HG03575 (cell line): ENCODE measurements around the gene SUSD4.

ENCODE experiments used
- ATAC-seq: cut with Tn5 transposase; IDR thresholded peaks from one replicate; pipeline ENCODE4 v1.9.1; 2021; ENCODE audit not compliant: unreplicated experiment, insufficient number of reproducible peaks, low FRiP score; ENCODE audit errors: extremely low read depth

The SUSD4 gene

GRCh38 chr1:223243441-223244050, 120.4 kb downstream of the SUSD4 start:
- ATAC-seq = no peak

DNA sequence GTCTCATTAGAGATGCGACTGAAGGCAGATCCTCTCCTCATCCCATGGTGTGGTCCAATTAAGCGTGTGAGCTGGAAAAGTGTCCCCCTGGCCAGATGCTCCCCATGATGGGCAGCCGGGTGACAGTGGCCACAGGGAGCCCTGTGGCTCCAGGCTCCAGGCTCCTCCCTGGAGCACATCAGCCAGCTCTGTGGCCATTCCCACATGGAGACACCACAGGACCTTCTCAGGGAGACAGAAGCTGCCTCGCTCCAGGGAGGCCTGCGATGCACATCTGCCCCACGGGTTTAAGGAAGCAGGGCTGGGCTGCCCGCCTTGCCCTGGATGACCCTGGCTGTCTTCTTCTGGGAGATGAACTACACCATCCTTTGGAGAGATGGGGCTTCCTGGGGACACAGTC, 121.0 kb downstream of the SUSD4 start:
- no peak for ATAC-seq

GRCh38 chr1:223242382-223242955, 121.5 kb downstream of the SUSD4 start:
- ATAC-seq = no peak

- no peak for ATAC-seq
Measured at GRCh38 chr1:223240122-223240521, 123.9 kb downstream of the SUSD4 start.

GRCh38 chr1:223235091-223235490, 128.9 kb downstream of the SUSD4 start:
- ATAC-seq = no peak

DNA sequence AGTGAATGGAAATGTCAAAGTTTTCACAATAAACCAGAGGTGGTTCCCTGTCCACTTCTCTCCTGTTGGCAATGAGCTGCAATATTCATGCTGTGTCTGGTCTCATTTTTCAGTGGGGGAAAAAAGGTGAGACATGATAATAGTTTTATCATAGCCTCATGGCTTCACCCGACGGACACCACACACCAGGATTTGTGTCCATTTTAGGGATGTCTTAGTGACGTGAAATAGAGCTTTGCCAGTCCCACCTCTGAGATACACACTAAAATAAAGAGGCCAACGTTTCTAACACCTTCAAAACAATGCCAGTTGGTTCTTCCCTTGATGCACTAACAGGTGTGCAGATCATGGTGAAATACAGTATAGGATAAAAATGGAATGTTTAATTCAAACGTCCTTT, 129.4 kb downstream of the SUSD4 start:
- no peak for ATAC-seq

DNA sequence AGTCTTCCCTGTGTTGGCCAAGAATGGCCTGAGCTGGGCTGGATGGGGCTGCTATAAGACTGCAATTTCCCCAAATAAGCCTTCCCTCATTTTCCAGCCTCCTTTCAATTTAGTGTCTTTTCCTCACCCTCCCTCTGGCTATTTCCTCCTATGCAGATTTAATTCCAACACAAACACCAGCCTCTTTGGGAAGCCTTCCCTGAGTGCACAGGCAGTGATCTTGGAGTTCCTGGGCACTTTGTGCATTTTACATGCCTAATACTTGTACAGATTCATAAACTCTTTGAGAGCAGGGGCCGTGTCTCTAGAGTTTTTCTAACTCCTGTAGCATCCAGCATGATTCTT, 129.8 kb downstream of the SUSD4 start:
- no peak for ATAC-seq

DNA sequence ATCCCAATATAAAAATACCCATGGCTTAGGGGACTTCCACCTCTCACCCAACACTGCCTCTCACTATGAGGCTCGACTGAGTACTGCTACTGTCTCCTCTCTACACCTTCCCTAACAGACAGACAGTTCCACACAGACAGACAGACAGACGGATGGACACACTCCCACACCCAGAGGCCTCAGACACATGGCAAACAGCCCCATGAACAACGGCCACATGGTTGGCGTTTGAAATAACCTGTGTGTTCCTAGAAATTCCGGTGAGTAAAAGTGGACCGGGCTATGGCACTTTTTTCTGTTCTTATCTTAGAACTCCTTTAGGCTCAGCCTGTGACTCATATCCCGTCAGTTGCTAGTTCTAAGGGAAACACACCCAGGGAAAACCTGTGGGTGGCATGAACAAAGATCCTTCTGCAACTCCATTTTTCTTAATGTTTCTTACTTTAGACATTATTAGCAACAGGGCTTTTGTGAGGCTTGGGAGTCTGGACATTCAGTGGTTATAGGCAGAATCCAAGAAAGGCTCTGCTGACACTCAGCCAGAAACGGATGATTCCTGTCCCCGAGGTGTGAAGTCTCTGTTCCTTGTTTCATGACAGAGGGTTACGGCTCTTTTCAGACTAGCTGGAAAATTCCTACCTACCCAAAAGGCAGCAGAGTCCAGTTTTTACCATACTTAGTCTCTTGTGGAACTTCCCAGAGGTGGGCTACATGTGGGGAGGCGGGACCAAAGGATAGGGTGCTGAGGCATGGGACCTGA, 130.4 kb downstream of the SUSD4 start:
- ATAC-seq = no peak

DNA sequence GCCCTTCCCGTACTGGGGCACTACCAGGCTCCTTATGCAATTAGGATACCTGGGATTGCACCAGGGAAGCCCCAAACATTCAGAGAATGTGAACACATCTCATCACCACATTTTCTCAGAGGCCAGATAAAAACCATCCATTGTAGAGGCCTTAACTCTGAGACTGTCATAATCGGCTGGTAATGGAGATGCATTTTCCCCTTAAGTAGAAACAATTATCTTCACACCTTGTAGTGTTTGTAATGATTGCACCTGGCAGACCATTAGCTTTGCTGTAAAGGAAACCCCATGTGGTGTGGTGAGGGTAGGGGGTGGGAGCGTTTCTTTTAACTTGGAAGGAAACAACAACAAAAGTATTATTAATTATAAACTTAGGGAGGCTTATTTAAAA, 131.0 kb downstream of the SUSD4 start:
- no peak for ATAC-seq

- no peak for ATAC-seq
Measured at GRCh38 chr1:223231581-223231980, 132.4 kb downstream of the SUSD4 start.

GRCh38 chr1:223231011-223231572, 132.9 kb downstream of the SUSD4 start:
- ATAC-seq = no peak

DNA sequence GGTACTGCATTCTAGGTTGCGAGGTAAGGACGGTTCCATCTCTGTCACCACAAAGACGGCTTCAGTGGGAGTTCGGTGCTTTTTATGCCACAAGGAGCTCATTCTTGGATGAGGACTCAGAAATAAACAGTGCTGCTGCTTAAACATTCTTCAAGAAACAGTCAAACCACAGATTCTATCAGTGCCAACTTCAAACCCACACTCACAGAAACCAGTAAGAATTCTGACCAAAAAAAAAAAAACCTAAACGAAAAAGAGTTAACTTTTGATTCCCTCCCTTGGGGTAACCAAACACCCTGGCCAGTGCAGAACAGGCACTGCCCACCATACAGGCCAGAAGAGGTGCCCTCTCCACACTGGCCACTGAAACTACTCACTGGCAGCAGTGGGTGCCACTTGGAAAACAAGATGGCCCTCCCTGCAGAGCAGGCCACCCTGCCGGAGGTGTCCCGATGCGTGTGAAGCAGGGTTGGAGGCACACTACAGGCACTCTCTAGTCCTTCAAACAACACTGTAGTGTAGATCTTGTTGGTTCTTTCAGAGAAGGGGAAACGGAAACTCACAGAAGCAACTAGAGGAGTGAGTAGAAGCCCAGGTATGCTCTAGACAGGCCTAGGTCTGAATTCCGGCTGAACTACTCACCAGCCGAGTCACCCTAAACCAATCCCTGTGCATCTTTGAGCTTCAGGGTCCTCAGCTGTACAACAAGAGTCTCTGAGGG, 133.7 kb downstream of the SUSD4 start:
- ATAC-seq = no peak

GRCh38 chr1:223229756-223230155, 134.2 kb downstream of the SUSD4 start:
- ATAC-seq = no peak

DNA sequence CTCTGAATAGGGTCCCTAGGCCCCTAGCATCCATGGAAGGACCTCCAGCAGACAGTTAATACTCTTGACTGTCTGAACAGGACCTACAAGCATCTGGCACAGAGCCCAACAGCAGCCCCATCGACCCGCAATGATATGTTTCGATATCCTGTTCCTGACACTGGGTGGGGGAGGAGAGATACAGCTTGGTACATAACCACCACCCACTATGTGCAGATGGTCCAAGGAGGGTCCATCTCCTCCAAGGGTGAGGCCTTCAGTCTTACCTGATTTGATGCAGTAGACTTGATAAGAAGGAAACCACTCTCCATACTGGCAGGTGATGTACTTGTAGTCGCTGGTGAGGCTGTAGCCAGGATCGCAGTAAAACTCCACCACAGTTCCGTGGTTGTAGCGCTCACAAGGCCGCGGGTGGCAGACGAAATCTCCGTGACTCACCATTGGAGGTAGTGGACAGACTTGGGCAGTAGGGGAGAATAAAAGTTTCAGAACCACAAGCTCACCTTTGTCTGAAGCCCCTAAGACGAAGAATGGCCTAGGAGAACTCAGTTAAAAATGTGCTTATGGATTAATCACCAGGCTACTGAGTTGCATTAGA, 134.9 kb downstream of the SUSD4 start:
- no peak for ATAC-seq

DNA sequence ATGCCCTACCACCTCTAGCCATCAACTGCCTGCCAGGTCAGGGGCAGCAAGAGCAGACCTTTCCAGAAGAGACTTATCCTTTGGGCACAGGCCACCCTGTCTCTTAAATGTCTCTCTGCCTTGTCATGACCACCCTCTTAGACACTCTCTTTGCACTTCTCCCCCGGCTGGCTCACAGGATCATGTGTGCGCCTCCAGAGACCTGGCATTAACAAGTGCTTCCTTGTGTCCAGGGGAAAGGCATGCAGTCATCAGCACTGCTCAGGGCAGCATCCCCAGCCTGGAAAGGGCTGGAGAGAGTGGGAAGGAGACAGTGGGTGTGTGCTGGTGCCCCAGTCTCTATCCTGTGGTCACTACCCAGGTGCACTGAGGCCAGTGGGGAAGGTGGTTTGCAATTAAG, 135.8 kb downstream of the SUSD4 start:
- ATAC-seq = no peak

DNA sequence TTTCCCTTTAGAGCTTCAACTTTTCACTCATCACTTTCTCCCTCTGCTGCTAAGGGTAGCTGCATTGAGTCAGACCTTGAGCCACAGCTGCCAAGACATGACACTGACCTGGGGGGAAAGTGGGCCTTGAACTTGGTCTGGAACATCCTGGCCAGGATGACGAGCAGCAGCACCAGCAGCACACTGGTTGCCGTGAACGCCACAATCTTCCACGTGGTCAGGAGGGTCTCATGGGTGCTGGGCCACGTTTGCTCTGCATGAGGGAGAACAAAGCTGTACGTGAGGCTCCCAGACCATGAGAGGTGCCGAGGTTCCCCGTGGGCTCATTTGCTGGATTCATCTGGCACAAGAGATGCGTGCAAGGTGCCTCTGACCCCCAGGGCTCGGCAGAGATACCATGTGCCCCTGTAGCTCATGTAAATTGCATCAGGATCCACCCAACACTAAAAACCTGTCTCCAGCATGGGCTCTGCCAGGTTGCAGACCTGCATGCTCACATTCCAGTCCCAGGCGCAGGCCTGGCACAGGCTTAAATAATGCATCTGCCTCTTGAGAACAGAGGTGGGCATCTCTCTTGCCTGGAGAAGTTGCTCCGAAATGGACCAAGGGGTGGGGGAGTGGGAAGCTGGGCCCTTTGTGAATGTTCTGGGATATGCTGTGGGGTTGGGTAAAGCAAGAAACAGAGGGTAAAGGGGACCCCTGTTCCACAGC, 136.3 kb downstream of the SUSD4 start:
- ATAC-seq = no peak

GRCh38 chr1:223227031-223227430, 136.9 kb downstream of the SUSD4 start:
- ATAC-seq = no peak

DNA sequence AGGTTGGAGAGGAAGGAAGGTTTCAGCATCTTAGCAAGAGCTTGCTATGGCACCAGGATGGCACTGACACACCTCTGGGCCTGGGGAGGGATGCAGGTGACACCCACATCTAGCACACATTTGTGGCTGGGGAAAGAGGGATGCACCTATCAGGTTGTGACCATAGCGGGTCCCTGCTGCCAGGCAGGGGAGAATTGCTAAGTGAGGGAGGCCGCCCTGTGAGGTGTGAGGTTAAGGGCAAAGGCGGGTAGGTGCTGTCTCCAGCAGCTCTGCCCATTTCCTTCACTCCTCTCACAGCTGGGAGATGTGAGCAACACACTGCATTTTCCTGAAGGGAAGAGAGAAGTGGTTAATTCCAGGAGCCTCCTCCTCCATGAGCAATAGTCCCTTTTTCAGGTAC, 137.7 kb downstream of the SUSD4 start:
- no peak for ATAC-seq

DNA sequence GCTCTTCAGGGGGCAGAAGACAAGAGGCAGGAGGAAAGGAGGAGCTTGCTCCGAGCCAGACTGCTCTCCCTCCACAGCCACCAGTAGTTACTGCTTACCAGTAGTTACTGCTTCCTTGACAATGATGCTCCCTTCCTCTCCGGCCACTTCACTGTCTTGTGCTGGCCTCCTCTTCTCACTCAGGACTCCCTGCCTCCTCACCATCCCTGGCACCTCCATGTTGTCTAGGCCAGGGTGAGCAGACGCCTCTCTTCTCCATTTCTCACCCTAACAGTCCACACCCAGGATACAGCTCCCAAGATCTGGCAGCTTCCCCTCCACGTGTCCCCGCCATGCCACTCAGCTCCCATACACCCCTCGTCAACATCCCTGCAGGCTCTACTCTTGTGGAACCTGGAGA, 138.5 kb downstream of the SUSD4 start:
- ATAC-seq = no peak
